Suprapubic skin (tissue), 4 donors: Measurements from ENCODE around the gene SYNJ2. TPM values are rescaled to one million over a fixed set of nuclear protein-coding genes. Genes with fewer than 3 reads are reported as not detected.

Source experiments
- DNase-seq, 2 donors: peaks; one replicate each; pipeline ENCODE4 v3.0.0-alpha.2; 2019; ENCODE audit warnings: low spot score in 2 of 2
- H3K27ac ChIP-seq: fragments of 200-600 bp; sonication (generic); one replicate; pipeline ENCODE4 v1.5.1; 2019
- H3K27me3 ChIP-seq: fragments of 200-600 bp; sonication (generic); one replicate; pipeline ENCODE4 v1.5.1; 2019
- H3K36me3 ChIP-seq: fragments of 200-600 bp; sonication (generic); one replicate; pipeline ENCODE4 v1.5.1; 2019
- H3K4me1 ChIP-seq: fragments of 200-600 bp; sonication (generic); one replicate; pipeline ENCODE4 v1.5.1; 2019
- H3K4me3 ChIP-seq: fragments of 200-600 bp; sonication (generic); one replicate; pipeline ENCODE4 v1.5.1; 2019; ENCODE audit warnings: mild to moderate bottlenecking
- H3K9me3 ChIP-seq: fragments of 200-600 bp; sonication (generic); one replicate; pipeline ENCODE4 v1.5.1; 2019
- EP300 ChIP-seq: sonication (generic); formaldehyde crosslinking; IDR thresholded peaks from one replicate; pipeline ENCODE4 v1.6.1; 2017; ENCODE audit warnings: antibody characterized with exemption
- POLR2A ChIP-seq, 2 donors: fragments of 450-650 bp; IDR thresholded peaks; one replicate each; pipeline ENCODE4 v1.6.1; 2017; ENCODE audit warnings: antibody characterized with exemption in 2 of 2, mild to moderate bottlenecking in 2 of 2, moderate library complexity in 2 of 2
- POLR2AphosphoS5 ChIP-seq, 3 donors: sonication (generic); formaldehyde crosslinking; IDR thresholded peaks; one replicate each; pipeline ENCODE4 v1.6.1; 2017; ENCODE audit warnings: antibody characterized with exemption in 3 of 3
- WGBS: methylation state at CpG from one replicate; pipeline ENCODE4 v1.1.5; 2018; 5-methylcytosine and 5-hydroxymethylcytosine counted together
- total RNA-seq, 4 donors: library from RNA; depleted of rRNA; stranded (reverse); fragments of >200 nt; gene quantifications; one replicate each; pipeline ENCODE4 v1.1.0, GENCODE V29; 2016
- TF ChIP-seq, protein P1 (sequence below), 2 donors: fragments of 200-600 bp in 1 of 2; fragments of 450-650 bp in 1 of 2; sonication (generic) in 1 of 2; IDR thresholded peaks; one replicate each; pipeline ENCODE4 v1.5.1; 2016 to 2019; ENCODE audit warnings: antibody characterized with exemption in 2 of 2, mild to moderate bottlenecking in 1 of 2, moderate library complexity in 1 of 2

SYNJ2 gene
- total RNA-seq, 4 donors from 2014 or later = 4.3 to 10.7 (median 6.8) TPM

DNA sequence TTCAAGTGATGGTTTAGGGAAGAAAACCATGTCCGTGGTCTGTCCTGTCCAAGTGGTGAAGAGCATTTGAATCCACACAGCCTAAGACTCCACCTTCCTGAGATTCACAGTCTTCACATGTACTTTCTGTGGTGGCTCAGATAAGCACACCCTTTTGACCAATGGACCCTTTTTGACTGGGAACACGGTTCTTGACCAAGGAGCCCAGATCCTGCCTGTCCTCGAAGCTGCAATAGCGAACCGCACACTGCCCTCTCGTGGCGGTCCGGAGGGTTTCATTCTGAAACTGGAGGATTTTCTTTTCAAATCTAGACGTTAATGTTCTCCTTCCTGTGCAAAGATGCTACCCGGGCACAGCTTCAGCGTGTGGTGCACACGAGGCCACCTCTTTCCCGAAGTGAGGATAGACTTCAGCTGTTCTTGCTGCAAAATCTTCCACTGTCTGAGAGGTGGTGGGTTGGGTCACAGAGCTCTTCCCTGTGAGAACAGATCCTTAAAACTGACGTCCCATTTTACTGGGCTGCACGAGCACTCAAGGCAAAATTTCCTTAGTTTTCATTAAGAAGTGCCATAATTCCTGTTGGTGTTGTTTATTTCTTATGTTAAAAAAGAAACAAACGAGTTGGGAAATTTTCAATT is 90.5 kb downstream of the SYNJ2 start:
- H3K36me3 ChIP-seq = peaks cover 10% of the 10 kb centered on the region
- 24% methylated on average over 16 of the region's 16 CpGs for WGBS

DNA sequence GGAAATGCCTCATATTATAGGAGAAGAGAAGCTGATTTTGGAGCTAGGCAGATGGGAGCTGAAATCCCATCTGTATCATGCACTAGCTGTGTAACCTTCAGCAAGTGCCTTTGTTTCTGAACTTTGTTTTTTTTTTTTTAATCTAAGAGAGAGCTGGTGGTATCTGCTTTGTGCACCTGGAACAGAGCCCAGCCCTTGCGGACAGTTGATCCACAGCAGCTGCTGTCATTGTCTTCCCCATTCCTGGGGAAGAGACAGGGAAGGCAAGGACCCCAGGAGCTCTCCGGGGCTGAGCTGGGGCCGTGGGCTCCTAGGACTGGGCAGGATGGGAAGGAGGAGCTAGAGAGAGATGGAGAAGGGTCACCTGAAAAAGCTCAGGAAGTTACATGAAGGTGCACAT is 92.1 kb downstream of the SYNJ2 start:
- 90% methylated on average over 3 of the region's 3 CpGs for WGBS
- DNase-seq = no peak

More for the DNA sequence above, 90.5 kb downstream of the SYNJ2 start:
- Histone ChIP-seq H3K27ac (no peak overlapping the region), H3K4me3 (no peak overlapping the region), H3K9me3 (no peaks in the 10 kb centered on the region), H3K4me1 (peaks cover 13% of the 10 kb centered on the region), H3K27me3 (no peaks in the 10 kb centered on the region)
- TF ChIP-seq, protein P1, sequence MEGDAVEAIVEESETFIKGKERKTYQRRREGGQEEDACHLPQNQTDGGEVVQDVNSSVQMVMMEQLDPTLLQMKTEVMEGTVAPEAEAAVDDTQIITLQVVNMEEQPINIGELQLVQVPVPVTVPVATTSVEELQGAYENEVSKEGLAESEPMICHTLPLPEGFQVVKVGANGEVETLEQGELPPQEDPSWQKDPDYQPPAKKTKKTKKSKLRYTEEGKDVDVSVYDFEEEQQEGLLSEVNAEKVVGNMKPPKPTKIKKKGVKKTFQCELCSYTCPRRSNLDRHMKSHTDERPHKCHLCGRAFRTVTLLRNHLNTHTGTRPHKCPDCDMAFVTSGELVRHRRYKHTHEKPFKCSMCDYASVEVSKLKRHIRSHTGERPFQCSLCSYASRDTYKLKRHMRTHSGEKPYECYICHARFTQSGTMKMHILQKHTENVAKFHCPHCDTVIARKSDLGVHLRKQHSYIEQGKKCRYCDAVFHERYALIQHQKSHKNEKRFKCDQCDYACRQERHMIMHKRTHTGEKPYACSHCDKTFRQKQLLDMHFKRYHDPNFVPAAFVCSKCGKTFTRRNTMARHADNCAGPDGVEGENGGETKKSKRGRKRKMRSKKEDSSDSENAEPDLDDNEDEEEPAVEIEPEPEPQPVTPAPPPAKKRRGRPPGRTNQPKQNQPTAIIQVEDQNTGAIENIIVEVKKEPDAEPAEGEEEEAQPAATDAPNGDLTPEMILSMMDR (IDR thresholded peaks at IDR 0.05) = peak; percentile 70 to 77
- no peak for TF ChIP-seq POLR2A (IDR thresholded peaks at IDR 0.05)
- peak; percentile 85 to 87 for DNase-seq

GRCh38 chr6:158076548-158076947 is 94.9 kb downstream of the SYNJ2 start:
- DNase-seq = no peak
- no peak overlapping the region for H3K4me3 ChIP-seq
- H3K27ac ChIP-seq = no peak overlapping the region
- no peak for TF ChIP-seq POLR2A (IDR thresholded peaks at IDR 0.05)
- TF ChIP-seq, protein P1 (IDR thresholded peaks at IDR 0.05) = no peak
- no peak for TF ChIP-seq POLR2AphosphoS5 (IDR thresholded peaks at IDR 0.05)
- no peak for TF ChIP-seq EP300
- no peaks in the 10 kb centered on the region for H3K4me1 ChIP-seq
- 94% methylated on average over 18 of the region's 18 CpGs for WGBS
- H3K27me3 ChIP-seq = no peaks in the 10 kb centered on the region
- H3K36me3 ChIP-seq = peaks cover 39% of the 10 kb centered on the region
- H3K9me3 ChIP-seq = no peaks in the 10 kb centered on the region

More for the DNA sequence above, 92.1 kb downstream of the SYNJ2 start:
- no peaks in the 10 kb centered on the region for H3K9me3 ChIP-seq
- no peak overlapping the region for H3K4me3 ChIP-seq
- TF ChIP-seq POLR2AphosphoS5 (IDR thresholded peaks at IDR 0.05) = no peak
- TF ChIP-seq, protein P1 (IDR thresholded peaks at IDR 0.05) = no peak
- no peak for TF ChIP-seq EP300
- no peak for TF ChIP-seq POLR2A (IDR thresholded peaks at IDR 0.05)
- H3K36me3 ChIP-seq = peaks cover 22% of the 10 kb centered on the region
- H3K27ac ChIP-seq = no peak overlapping the region
- H3K4me1 ChIP-seq = peaks cover 5% of the 10 kb centered on the region
- no peaks in the 10 kb centered on the region for H3K27me3 ChIP-seq

GRCh38 chr6:158077676-158078075 is 96.0 kb downstream of the SYNJ2 start:
- Histone ChIP-seq H3K27ac (no peak overlapping the region), H3K27me3 (no peaks in the 10 kb centered on the region), H3K4me1 (no peaks in the 10 kb centered on the region), H3K9me3 (no peaks in the 10 kb centered on the region), H3K36me3 (peaks cover 48% of the 10 kb centered on the region), H3K4me3 (no peak overlapping the region)
- TF ChIP-seq POLR2A (IDR thresholded peaks at IDR 0.05) (no peak), EP300 (no peak), POLR2AphosphoS5 (IDR thresholded peaks at IDR 0.05) (no peak)
- TF ChIP-seq, protein P1 (IDR thresholded peaks at IDR 0.05) = no peak
- 89% methylated on average over 10 of the region's 10 CpGs for WGBS
- no peak for DNase-seq

DNA sequence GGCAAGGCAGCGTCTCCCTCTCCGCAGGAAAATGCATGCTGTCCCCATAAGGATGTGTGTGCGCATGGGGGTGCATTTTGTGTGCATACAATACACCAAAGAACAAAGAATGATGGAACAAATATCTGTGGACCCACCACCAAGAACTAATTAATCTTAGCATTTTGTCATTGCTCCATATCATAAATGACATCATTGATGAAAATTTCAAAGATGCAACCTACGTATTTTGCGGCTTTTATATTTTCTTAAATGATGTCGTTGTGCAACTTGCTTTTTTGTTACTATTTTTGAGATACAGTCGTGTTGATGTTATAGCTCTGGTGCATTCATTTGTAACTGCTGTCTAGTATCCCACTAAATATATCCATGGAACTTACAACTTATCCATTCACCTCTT is 96.7 kb downstream of the SYNJ2 start:
- Histone ChIP-seq H3K27ac (no peak overlapping the region), H3K36me3 (peaks cover 50% of the 10 kb centered on the region), H3K4me1 (no peaks in the 10 kb centered on the region), H3K27me3 (no peaks in the 10 kb centered on the region), H3K4me3 (no peak overlapping the region), H3K9me3 (no peaks in the 10 kb centered on the region)
- no peak for DNase-seq
- WGBS = 81% methylated on average over 7 of the region's 7 CpGs
- TF ChIP-seq POLR2AphosphoS5 (IDR thresholded peaks at IDR 0.05) (no peak), POLR2A (IDR thresholded peaks at IDR 0.05) (no peak), EP300 (no peak)
- TF ChIP-seq, protein P1 (IDR thresholded peaks at IDR 0.05) = no peak
